K562 (cell line): ENCODE results near the gene VLDLR.

Experiments
- CHD2 ChIP-seq: IDR thresholded peaks from 2 replicates; pipeline ENCODE4 v1.6.1; 2011; ENCODE audit warnings: low read depth, low read length
- CLOCK ChIP-seq: fragments of 250-450 bp; sonication (Bioruptor Pico); IDR thresholded peaks from 2 replicates; pipeline ENCODE4 v1.4.0; 2020; ENCODE audit warnings: mild to moderate bottlenecking, moderate library complexity, borderline replicate concordance
- KDM1A ChIP-seq, 2 experiments: fragments of 450-650 bp; IDR thresholded peaks; 2 replicates each; pipeline ENCODE4 v1.6.1; 2016; ENCODE audit warnings: mild to moderate bottlenecking in 2 of 2
- POU5F1 ChIP-seq: fragments of 150-350 bp; IDR thresholded peaks from 2 replicates; pipeline ENCODE4 v1.6.1; 2014; ENCODE audit warnings: borderline replicate concordance, low read length, low read depth, mild to moderate bottlenecking; ENCODE audit not compliant: partially characterized antibody
- TAF1 ChIP-seq: IDR thresholded peaks from 2 replicates; pipeline ENCODE4 v1.6.1; 2011; ENCODE audit warnings: mild to moderate bottlenecking, low read length, moderate library complexity; ENCODE audit not compliant: insufficient read depth, control insufficient read depth, severe bottlenecking; ENCODE audit errors: extremely low read depth
- ZC3H11A ChIP-seq: IDR thresholded peaks from 2 replicates; pipeline ENCODE4 v1.6.1; 2012; ENCODE audit warnings: low read depth, low read length, improper control_type of control experiment
- ZNF224 ChIP-seq: sonication (generic); formaldehyde crosslinking; IDR thresholded peaks from 2 replicates; pipeline ENCODE4 v1.8.0; 2022; ENCODE audit warnings: mild to moderate bottlenecking, missing genetic modification reagents
- ZNF395 ChIP-seq: fragments of 200-800 bp; sonication (Bioruptor generic); IDR thresholded peaks from 2 replicates; pipeline ENCODE4 v1.6.1; 2017; ENCODE audit warnings: missing genetic modification characterization, missing compliant biosample characterization

GRCh38 chr9:2603621-2604020 lies 18.0 kb upstream of the VLDLR start:
- no peak for TF ChIP-seq POU5F1
- no peak for TF ChIP-seq KDM1A (IDR thresholded peaks at IDR 0.05)
- TF ChIP-seq CHD2: no peak
- TF ChIP-seq ZNF224 (CRISPR knock-in tag): no peak
- TF ChIP-seq ZC3H11A: no peak
- TF ChIP-seq ZNF395: no peak
- TF ChIP-seq TAF1: no peak
- no peak for TF ChIP-seq CLOCK (CRISPR knock-in tag)
